GM19238 (cell line): ENCODE results near the gene RBM14.
"Not testable (repeated sequence)": the region's sequence is repeated elsewhere in the genome, so short reads cannot be mapped to it uniquely, and the experiment has no call there.

Source experiments
- DNase-seq: peaks from one replicate; pipeline ENCODE4 v3.0.0; 2011; ENCODE audit warnings: low spot score; ENCODE audit not compliant: insufficient read length

The RBM14 gene

DNA sequence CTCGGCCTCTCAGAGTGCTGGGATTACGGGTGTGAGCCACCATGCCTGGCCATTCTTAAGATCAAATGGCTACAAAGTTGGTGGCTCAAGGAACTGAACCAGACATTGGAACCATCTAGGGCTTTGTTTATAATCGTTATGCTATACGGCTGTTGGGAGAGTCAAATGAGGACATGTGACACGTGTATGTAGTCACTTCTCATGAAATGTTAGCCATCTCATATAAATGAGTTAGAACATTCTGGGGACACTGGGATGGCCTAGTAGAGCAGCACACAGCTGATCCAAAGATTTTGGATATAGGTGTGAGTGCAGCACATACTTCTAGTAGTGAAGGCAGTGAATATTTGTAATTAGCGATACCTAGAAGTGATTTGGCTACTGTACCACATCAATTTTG is 15.5 kb downstream of the RBM14 start:
- DNase-seq = no peak

DNA sequence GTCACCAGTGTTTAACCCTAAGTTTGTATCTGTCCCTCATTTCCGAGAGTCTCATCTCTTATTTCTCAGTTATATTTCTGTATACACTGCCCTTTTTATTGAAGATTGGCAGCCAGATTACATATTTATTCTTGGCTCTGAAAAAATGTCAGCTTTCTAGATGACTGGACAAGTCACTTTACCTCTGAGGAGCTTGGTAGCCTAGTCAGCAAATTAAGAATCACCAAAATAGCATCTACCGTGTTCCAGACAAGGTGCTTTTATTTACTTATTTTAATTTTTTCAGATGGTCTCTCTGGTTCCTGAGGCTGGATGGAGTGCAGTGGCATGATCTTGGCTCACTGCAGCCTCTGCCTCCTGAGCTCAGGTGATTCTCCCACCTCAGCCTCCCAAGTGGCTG is 16.5 kb downstream of the RBM14 start:
- no peak for DNase-seq

DNA sequence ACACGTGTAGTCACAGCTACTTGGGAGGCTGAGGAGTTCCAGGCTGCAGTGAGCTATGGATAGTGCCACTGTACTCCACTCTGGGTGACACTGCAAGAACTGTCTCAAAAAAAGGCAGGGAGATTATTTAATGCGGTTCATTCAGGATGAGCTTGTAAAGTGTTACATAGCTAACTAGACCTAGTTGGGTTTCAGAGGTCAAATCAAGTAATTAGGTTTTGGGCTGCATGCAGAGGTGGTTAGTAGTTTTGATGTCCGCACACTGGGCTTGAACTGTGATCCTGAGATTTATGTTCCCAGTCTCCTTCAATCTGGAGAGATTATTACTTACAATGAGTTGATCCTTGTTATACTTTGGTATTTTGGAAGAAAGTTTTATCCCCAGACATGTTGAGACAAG is 20.0 kb downstream of the RBM14 start:
- no peak for DNase-seq

DNA sequence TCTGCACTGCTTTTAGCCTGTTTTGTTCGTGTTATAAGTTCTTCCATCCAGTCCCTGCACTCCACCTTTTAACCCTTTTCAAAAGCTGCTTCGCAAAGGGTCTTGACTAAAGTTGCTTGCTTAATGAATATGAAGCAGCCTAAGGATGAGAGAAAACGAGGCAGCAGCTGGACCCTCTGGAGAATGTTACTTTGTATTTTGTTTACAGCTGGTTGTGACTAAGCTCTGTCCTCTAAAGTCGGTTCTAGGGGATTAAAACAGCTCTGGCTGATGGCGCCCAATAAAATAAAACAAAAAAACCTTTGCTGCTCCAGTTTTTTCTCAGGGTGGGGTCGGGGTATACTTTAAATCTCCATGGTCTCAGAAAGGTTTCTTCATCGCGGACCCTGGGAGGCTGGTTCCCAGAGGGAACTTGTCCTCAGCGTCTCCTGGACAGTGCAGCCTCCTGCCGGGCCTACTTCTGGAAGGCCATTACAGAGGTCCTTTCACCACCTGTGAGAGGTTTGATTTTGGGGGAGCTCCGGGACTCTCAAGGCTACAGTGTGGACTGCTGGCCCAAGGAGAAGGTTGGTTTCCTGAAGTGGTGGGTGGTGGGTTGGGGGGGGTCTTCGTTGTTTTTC is 21.2 kb downstream of the RBM14 start:
- DNase-seq = no peak

DNA sequence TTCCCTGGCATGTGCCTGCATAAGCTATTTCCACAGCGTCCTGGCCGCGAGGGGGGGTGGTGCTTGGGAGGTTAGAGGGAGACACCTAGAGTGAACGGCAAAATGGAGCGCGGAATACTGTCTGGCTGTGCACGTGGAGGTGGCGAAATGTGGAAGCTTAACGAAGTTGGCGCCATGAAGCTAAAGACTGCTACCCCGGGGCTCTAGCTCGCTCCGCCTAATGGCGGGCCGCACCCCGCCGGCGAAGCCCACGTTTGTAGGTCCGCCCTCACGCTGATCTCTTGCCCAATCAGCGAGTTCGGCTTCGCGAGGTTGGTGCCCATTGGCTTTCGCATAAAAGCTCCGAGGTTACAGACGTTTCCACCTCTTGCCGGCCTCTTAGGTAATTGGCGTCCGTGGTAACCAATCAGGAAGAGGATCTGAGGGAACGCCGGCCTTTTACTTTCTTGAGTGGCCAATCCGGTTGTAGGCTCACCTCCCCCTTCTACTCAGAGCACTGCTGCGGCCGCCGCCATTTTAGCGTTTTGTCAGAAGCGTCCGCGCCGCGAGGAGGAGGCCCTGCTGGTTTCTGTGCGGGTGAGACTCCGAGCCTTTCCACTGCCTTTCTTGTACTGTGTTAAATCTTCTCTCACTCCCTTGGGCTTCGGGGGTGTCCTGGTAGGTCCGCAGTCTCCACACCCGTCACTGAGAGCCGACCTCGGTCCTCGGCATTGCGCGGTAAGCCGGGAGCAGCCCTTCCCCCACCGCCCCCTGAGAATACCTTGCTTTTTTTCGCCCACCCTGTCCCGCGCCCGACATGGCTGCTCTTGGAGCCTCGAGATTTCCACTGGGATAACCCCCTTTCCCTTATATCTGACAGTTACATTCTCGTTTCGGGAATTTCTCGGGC is 22.0 kb downstream of the RBM14 start, which contains the start of gene RBM4:
RBM4 (plus strand) TSS at position 527 of the 889 bp plus-strand sequence. CDS start 1,009 bp downstream, outside the sequence.
- peak; percentile 96 for DNase-seq

DNA sequence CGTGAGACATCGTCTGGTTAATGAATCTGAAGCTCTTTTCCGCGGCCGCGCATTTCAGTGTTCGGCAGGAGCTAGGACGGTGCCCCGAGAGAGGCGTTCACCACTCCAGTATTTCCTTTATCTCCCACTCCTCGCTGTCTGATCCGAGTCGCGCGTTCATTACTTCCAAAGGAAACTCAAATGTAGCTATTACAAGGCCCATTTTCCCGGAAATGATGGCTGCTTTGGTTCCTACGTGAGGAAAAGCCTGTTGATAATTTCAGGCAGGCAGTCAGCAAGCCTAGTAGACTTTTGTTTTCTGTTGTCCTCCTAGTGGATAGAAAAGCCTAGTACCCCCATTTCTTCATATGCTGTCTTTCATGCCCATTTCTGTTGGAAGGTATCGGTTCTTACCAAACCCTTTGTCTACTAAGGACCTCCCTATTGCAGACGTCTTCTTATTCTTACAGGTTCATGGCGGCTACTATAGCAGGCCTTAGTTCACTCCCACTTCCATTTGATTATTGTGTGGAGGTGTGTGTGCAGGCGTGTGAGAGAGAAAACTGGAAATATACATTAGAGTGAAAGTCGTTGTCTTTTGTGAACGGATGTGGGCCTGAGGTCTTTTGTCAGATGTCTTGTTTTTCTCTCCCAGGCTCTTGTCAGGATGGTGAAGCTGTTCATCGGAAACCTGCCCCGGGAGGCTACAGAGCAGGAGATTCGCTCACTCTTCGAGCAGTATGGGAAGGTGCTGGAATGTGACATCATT is 22.8 kb downstream of the RBM14 start:
- no peak for DNase-seq

DNA sequence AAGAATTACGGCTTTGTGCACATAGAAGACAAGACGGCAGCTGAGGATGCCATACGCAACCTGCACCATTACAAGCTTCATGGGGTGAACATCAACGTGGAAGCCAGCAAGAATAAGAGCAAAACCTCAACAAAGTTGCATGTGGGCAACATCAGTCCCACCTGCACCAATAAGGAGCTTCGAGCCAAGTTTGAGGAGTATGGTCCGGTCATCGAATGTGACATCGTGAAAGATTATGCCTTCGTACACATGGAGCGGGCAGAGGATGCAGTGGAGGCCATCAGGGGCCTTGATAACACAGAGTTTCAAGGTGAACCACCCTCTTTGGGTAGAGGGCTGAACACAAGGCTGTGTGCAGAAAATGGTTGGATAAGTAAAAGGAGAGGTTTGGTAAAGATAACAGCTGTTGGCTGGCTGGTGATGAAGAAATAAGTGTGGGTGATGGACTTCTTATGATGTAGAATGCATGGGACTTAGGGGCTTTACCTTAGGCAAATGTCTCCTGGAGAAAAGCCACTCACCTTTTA is 23.4 kb downstream of the RBM14 start:
- not testable (repeated sequence) for DNase-seq

DNA sequence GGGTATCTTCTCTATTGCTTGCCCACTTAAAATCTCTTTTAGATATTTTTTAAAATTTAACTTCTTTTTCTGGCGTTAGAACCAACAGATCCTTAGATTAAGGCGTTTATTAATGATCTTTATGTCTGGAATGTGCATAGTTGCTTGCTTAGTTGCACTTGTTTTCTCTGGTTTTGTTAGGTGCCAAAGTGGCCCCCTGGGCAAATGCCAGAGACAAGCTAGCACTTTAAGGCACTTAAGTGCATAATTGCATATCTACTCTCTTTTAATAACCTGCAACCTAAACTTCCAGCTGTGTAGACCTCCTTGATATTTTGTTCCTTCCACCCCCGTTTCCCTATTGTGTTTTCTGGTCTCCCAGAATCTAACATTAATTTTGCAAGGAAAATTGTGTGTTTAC is 25.4 kb downstream of the RBM14 start:
- no peak for DNase-seq

DNA sequence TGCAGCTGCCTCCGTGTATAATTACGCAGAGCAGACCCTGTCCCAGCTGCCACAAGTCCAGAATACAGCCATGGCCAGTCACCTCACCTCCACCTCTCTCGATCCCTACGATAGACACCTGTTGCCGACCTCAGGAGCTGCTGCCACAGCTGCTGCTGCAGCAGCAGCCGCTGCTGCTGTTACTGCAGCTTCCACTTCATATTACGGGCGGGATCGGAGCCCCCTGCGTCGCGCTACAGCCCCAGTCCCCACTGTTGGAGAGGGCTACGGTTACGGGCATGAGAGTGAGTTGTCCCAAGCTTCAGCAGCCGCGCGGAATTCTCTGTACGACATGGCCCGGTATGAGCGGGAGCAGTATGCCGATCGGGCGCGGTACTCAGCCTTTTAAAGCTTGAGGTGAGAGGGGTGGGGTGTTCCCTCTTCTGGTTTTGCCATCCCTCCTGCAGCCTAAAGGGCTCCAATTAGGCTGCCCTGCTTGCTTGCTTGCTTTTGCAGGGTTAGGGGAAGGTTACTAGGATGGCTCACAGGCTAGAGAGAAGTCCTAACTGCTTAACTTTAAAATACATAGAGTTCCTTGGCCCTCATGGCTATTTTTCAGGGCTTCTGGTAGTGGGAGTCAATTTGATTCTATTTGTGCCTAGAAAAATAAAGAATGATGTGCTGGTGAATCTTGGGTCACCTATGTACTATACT is 27.5 kb downstream of the RBM14 start:
- no peak for DNase-seq

DNA sequence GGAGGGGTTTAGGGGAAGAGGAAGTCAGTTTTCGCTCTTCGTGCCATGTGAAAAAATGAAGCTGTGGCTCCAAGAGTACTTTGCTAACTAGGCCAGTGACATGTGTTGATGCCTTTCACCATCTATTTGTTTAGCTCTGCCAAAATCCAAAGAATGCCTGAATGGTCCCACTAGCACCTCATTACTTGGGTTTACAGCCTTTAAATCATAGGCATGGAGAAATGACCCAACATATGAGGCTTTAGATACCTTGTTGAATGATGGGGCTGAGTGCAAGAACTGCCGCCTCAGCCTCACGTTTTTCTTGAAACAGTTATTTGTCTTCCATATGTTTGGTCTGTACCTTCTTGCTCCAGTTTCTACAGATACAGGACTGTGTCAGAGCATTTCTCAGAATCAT is 30.4 kb downstream of the RBM14 start:
- DNase-seq = no peak

DNA sequence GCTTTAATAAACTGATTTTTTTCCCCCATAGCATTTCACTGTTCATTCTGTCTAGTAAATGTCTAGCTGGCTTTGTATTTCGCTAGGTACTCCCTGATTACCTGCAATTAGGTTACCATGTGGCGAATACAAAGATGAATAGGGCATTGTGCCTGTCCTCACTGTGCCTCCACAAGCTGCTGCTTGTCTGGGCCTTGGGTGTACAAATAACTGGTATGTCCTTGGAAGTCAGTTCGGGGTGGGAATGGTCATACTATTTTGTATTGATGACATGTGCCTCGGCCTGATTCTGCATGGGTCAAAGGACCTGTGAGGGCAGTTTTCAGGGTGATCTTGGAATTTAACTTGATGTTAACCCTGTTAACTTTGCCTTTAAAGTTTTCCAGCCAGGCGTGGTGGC is 33.5 kb downstream of the RBM14 start:
- DNase-seq = no peak

DNA sequence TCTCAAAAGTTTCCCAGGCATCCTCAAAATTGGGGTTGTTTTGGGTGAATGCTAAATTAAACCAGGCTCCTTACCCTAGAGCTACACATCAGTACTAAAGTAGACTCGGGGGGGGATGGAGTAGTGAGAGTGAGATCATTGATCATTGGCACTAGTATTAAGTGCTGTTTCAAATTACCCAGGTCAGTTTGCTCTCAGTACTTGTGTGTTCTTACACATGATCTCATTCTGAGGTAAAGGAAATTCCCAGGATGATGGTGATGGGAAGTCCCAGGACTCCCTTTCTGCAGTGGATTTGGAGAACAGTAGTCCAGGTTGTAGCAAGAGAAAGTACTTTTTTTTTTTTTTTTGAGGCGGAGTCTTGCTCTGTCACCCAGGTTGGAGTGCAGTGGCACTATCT is 34.6 kb downstream of the RBM14 start:
- DNase-seq = no peak

DNA sequence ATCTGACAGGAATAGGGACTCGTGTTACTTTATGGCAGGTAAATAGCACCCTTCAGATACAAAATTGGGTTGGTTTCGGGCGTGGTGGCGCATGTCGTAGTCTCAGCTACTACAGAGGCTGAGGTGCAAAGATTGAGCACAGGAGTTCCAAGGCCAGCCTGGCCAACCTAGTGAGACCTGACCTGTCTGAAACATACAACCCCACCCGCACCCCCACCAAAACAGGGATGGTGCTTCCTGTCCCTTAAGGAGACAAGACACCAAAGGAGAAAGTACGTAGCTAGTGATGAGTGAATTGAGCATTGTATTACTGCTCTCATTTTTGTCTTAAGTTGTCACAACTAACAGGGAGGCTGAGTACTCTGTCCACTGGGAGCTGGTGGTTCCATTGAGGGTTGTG is 36.2 kb downstream of the RBM14 start:
- DNase-seq = no peak

DNA sequence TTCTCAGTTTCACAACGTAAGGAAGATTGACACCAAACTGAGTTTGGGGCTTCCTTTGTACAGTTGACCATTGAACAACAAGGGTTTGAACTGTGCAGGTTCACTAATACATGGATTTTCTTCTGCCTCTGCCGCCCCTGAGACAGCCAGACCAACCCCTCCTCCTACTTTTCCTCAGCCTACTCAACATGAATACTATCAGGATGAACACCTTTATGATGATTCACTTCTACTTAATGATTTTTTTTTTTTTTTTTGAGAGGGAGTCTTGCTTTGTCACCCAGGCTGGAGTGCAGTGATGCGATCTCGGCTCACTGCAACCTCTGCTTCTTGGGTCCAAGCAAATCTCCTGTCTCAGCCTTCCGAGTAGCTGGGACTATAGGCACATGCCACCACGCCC is 36.7 kb downstream of the RBM14 start:
- DNase-seq = no peak

DNA sequence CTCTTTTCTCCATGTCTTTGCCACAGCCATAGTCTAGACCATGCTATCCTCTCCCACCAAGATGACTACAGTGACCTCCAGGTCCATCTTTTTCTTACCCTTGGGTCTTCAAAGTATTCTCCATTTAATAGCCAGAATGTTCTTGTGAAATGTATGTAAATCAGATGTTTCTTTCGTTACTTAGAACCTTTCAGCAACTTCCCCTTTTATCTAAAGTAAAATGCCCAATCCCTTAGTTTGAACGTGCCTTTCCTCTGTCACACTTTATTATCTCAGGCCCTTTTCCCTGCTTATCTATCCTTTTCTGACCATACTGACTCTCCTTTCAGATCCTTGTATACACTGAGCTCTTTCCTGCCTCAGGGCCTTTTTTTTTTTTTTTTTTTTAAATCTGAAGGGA is 43.3 kb downstream of the RBM14 start:
- no peak for DNase-seq

DNA sequence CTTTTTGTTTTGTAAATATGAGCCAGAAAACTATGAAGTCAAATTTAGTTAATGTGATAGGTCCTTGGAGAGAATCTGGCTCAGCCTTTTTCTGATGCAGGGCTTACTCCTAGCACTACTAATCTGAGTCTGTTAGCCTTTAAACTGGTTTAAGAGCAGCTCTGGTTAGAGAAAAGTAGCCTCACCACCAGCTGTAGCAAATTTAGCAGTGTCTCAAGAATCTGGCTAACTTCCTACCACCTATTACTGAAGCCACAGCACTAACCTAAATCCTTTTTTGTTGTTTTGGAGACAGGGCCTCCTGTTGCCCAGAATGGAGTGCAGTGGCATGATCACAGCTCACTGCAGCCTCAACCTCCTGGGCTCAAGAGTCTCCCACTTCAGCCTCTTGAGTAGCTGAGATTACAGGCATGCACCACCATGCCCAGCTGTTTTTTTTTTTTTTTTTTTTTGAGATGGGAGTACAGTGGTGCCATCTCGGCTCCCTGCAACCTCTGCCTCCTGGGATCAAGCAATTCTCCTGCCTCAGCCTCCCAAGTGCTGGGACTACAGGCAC is 47.4 kb downstream of the RBM14 start:
- DNase-seq = no peak

DNA sequence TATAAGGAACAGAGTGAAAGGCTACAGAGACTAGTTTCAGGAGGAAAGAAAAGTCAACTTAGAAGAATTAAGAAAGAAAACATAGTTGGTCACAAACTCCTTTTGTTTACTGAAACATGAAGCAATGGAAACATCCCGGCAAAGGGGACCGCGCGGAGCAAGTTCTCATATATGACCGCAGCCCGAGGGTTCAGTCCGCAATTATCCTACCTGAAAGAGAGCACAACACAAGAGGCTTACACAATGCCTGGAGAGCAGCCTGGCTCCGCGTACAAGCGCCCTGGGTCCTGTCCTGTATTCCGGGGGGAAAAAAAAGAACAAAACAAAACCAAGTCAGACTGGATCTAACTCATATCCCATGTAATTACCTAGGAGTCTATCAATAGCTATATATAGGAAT is 48.9 kb downstream of the RBM14 start:
- DNase-seq = no peak

DNA sequence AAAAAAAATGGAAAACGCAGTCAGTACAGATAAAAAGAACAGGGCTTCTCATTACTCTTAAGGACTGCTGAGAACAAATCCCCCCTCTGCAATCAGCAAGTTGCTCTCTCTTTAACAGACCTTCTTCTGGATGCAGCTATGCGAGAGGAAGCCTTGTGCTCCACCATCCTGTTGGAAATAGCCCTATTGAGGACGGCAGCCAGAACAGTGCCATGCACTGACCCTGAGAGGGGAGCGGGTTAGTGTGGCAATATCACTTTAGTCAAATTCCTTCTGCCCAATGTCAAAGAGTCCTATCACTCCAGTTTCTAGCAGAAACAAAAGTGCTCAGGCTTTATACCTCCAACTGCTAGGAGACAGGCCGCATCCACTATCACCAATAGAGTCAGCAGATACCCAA is 54.4 kb downstream of the RBM14 start:
- no peak for DNase-seq

DNA sequence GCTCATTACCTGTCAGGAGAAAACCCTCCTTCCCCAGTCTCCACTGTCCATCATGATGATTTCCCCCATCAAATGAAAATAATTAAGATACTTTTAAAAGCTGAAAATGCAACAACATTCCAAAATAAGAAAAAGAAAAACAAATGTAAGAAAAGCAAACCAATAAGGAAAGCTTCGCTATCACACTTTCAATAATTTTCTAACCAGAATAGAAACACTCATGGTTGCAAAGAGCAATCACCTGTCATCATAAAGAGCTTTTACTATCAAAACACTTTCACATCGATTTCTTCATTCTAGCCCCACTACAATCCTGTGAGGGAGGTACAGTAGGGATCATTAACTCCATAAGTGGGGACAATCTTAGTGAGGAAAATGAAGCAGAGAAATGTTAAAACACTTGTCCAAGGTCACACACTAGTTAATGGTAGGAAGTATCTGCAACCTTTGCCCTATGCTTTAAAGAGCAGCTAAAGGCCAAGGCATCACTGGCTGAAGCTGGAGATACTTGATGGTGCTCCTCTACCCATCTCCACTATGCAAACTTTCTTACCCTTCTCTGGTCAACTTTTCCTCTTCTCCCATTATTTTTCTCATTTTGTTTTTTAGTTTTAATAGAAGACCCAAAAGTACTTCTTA is 58.7 kb downstream of the RBM14 start:
- no peak for DNase-seq

DNA sequence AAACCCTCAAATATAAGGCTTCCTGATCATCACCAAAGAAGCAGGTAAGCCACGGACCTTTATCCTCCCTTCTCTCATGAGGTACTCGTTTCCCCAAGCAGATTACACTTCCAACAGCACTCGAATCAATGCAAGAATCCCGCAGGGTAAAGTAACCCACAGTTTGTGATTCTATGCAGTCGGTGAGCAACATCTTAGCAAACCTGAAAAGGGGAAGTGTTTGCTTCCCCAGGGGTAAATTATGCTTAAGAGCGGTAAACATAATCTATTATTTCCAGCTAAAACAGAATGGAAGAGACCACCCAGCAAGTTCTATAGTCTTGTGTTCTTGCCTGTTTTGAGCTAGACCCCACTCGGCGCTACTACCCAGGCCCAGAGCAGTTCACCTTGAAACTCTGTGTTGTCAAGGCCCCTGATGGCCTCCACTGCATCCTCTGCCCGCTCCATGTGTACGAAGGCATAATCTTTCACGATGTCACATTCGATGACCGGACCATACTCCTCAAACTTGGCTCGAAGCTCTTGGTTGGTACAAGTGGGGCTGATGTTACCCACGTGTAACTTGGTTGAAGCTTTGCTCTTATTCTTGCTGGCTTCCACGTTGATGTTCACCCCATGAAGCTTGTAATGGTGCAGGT is 60.0 kb downstream of the RBM14 start:
- DNase-seq = no peak
